ENCODE results near the gene CDT1.

- no peak for TF ChIP-seq POLR2A (IDR thresholded peaks at IDR 0.05; ENCODE audit: low read depth, low read length)
- TF ChIP-seq TAF1 (IDR thresholded peaks at IDR 0.05; ENCODE audit: borderline replicate concordance, low read depth, low read length) = no peak
Observed at GRCh38 chr16:88773812-88774291, 29.7 kb upstream of the CDT1 start.
